HG02884 (cell line): ENCODE data around the gene ECE2.

Source experiments
- ATAC-seq: cut with Tn5 transposase; IDR thresholded peaks from one replicate; pipeline ENCODE4 v1.9.1; 2021; ENCODE audit warnings: mild to moderate bottlenecking, moderate library complexity; ENCODE audit not compliant: unreplicated experiment

ECE2 gene

DNA sequence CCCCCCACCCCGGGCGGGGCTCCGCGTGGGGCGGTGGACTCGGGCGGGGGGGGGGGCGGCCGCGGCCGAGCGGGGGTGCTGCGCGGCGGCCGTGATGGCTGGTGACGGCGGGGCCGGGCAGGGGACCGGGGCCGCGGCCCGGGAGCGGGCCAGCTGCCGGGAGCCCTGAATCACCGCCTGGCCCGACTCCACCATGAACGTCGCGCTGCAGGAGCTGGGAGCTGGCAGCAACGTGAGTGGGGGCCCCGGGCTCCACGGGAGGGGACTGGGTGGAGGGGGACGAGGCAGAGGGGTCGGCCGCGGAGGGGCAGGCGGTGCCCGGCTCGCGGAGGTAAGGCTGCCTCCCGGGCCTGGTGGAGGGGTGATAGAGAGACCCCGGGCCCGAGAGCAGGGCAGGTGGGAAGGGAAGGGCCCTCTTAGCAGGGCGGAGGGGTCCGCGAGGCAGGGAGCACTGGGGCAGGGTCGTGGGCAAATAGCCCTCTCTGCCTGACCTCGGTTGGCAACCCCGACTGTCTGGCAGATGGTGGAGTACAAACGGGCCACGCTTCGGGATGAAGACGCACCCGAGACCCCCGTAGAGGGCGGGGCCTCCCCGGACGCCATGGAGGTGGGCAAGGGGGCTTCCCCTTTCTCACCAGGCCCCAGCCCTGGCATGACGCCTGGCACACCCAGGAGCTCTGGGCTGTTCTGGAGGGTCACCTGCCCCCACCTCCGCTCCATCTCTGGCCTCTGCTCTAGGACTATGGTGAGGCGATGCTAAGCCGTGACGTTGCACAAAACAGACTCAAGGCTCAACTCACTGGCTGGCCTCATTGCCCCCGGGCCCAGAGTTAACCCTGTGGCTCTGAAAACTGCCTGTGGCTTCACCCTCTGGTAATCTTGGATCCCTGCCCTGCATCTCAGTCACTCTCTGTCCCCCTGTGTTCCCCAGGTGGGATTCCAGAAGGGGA, at the start of gene ECE2:
Gene ECE2, plus strand, starts transcription at position 62 of the 950 bp plus-strand sequence. Its CDS starts 132 bp downstream, at position 194.
- no peak for ATAC-seq

DNA sequence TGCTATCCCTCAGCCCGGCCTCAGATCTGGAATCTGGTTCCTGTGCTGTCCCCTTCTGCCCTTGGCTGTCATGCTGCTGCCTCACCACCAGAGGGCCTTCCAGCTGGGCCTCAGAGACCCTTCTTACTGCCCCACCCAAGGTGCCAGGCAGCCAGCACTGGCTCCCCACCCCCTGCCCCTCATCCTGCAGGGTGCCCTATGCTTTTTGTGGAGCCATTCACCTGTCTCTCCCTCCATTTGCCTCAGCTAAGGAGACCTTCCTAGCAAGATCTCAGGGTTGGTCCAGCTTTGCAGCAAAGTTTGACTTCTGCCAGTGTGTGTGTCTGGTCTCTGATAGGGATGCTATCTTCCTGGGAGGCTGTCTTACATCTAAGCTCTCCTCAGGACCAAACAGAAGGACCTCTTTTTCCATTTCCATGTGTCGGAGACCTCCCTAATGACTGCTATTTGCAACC, 48.3 kb upstream of the ECE2 start:
- ATAC-seq = no peak

DNA sequence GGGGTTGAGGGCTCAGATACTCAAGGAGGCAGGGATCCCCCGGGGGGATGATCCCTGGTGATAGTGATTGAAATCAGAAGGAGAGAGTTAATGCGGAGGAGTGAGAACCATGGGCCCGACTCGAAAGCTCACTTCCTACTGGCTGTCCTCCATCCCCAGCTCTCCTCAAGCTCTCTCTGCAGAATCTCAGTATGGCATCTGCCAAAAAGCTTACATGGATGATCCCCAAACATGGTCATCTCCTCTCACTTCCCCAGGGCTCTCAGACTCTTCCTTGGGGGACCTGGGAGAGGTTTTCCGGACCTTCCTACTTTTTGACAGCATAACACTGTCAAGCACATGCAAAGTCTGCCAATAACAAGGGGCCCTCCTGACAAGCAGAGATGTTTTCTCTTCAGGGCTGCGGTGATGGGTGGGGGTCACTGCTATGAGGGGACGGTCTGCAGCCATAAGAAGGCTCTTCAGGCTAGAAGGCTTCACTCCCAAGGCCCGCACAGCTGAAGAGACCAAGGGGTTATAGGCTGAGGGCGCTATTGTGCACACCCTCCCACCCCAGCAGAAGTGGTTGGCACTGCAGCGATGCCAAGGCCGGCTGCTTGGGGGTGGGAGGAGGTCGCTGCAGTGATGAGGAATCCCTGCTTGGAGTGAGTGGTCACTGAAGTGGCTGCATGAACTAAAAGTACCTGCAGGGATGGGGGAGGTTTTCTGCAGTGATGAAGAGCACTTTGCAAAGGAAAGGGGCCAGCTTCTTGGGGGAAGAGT, 47.3 kb upstream of the ECE2 start:
- ATAC-seq = no peak

DNA sequence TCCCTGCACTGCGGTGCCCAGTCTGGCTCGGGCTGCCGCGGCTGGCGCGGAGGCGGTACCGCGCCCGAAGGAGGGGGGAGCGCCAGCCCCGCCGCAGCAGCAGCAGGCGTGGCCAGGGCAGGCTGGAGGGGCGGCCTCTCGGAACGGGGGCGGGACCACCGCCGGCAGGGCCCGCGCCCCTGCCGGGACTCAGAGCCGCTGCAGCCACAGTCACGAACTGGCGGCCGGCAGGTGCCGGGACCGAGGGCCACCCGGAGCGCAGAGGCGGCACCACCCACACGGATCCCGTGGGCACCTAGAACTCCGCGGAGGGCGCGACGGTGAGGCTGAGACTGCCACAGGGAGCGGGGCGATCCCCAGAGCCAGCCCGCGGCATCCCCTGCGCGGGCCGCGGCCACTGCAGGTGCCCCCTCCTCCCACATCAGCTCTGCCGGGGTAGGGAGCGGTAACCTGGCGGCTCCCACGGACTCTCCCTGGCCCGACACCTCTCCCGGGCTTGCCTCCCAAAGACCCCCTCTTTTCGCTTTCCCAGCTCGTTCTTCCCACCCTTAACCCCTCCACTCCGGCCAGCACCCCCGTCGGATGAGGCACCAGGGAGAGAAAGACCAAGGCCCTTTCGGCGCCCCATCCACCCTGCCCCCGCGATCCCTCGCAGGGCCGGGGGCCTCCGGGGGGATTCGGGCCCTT, 46.3 kb upstream of the ECE2 start, which contains the start of gene VWA5B2:
Gene VWA5B2, plus strand, starts transcription at position 192 of the 687 bp plus-strand sequence. CDS start 944 bp downstream, outside the sequence.
- peak; percentile 72 for ATAC-seq

DNA sequence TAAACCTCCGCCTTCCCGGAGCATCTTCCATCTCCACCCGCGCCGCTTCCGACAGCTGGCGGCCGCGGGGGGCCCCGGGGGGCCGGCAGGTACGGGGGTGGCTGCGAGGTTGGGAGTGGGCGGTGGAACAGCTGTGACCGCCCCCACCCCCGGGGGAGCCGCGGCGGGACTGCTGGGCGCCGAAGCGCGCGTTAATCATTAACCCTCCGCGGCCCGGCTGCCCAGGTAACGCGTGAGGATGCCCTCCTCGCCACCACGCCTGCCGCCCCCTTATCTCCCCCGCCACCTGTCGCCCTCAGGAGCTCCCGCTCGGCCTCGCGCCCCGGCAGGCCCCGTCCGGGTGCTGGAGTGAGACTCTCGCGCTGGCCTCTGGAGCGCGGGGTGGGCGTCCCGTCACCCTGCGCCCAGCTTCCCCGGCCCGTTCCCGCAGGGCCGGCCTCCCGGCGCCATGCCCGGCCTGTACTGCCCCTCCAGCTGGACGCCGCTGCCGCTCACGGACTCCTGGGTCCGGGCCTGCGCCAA, 45.7 kb upstream of the ECE2 start:
- no peak for ATAC-seq

DNA sequence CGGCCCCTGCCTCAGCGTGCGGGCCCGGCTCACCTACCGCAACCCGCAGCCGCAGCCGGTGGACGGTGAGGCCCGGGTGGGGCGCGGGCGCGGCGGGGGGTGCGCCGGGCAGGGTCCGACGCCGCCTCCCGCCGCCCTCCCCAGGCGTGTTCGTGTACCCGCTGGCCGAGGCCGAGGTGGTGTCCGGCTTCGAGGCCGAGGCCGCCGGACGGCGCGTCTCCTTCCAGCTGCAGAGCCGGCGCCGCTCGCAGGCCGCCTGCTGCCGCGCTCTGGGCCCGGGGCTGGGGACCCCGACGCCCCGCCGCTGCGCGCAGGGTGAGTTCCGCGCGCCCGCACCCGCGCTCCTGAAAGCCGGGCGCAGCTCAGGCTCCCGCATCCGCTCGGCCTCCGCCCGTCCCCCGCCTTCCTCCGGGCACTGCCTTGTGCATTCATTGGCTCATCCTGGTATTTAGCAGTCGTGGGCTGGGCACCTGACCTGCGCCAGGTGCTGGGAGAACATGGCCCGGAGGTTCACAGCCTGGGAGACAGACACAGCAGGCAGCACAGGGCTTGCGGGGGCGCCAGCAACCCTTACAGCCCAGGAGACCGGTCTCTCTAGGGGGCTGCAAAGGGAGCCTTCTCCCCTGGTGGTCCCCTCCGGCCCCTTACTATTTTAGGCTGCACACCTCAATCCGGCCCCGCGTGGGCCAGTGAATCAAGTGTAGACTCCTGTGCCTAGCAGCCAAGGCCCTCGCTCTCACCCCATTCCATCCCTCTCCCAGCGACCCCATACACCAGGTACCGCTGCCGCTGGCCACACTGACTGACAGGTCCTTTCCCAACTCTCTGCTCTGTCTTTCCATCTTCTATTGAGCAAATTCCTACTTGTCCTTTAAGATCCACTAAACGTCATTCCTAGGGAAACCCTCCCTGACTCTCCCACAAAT, 45.0 kb upstream of the ECE2 start:
- ATAC-seq = no peak

DNA sequence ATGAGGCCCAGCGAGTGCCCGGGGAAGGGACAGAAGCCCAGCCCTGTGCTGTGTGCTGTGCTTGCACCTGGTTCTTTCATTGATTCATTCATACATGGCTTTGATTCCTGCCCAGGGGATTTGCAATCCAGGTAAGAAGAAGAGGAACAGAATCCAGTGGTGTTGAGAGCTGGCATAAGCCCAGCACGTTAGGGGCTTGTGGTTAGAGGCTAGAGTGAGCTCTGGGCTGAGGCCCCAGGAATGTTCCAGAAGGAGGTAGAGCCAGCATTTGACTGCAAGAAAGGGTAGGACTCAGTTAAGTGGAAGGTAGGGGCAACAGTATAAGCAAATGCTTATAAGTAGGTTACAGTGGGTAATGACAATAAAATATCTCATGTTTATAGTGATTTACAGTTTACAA, 44.2 kb upstream of the ECE2 start:
- no peak for ATAC-seq

DNA sequence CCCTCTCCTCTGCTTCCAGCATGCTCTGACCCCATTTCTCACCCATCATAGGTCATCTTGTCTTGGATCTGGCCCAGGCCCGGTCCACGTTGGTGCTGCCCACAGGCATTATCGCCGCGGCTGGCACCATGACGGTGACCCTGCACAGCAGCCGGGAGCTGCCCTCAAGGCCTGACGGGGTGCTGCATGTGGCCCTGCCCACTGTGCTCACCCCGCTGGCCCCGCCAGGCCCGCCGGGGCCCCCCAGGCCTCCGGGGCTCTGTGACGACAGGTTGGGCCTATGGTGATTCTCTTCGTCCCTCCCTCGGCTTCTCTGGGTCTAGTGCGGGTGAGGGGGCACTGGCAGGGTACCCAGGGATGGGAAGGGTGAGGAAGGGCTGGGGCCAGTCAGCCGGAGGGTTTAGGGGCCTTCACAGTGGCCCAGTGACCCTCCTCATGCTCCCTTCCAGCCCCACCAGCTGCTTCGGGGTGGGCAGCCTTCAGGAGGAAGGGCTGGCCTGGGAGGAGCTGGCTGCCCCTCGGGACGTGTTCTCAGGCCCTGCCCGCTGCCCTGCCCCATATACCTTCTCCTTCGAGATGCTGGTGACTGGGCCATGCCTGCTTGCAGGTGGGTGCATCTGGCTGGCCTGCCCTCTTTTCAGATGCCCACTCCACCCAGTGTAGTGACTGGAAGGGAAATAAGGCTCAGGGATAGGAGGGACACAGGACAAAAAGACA, 42.5 kb upstream of the ECE2 start:
- no peak for ATAC-seq

DNA sequence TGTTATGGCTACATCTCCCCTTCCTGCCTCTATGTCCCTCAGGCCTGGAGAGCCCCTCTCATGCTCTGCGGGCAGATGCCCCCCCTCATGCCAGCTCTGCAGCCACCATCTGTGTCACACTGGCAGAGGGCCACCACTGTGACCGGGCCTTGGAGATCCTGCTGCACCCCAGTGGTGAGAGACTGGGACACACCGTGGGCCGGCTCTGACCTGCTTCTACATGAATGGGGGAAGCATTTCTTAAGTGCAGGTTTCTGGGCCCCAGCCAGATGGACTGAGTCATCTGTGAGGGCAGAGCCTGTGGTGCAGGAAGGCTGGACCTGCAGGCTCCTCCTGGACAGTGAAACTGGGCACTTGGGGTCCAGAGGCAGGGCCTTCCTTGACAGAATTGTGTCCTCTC, 41.6 kb upstream of the ECE2 start:
- no peak for ATAC-seq

DNA sequence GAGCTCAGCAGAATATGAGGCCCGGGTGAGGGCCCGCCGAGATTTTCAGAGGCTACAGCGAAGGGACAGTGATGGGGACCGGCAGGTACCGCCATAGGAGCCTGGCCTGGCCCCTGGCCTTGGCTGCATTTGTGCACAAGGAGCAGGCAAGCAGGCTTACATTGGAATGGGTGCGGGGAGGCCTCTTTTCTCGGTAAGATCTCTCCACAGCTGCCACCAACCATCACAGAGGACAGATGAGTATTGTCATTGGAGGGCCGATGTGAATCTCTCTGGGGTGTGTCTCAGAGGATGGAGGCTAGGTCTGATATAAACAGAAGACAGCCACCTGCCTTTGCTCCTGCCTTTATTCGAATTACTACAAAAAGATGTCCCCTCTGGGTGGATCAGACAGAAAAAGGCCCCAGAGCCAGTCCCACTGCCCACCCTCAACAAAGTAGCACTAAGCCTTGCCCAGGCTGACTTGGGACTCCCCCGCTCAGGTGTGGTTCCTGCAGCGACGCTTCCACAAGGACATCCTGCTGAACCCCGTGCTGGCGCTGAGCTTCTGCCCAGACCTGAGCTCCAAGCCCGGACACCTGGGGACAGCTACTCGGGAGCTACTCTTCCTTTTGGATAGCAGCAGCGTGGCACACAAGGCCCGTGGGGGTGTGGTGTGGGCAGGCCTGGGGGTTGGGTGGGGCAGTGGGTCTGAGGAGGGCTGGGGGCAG, 41.0 kb upstream of the ECE2 start:
- ATAC-seq = no peak

DNA sequence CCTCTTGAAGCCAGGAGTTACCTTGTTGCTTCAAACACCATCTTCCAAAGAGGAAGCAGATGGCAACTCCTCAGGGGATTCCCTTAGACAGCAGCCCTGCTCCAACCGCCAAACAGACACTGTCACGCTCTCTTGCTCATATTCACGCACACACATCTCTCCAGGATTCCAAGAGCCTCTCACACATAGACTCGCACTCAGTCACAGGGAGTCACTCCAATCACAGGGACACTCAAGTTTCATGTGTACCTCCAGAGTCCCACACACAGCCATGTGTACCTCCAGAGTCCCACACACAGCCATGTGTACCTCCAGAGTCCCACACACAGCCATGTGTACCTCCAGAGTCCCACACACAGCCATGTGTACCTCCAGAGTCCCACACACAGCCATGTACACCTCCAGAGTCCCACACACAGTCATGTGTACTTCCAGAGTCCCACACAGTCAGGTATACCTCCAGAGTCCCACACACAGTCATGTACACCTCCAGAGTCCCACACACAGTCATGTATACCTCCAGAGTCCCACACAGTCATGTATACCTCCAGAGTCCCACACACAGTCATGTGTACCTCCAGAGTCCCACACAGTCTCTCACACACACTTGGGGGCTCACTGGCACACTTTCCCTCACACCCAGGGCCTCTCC, 40.3 kb upstream of the ECE2 start:
- no peak for ATAC-seq

DNA sequence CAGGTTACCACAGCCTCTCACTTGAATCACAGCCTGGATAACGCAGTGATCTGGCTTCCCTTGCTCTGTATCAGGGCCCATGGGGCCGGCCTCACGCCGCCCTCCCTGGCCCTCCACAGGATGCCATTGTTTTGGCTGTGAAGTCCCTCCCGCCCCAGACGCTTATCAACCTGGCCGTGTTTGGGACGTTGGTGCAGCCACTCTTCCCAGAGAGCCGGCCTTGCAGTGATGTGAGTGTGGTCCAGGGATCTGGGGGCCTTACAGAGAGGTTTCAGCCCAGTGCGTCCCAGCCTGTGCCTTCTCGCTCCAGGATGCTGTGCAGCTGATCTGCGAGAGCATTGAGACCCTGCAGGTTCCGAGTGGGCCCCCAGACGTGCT, 39.8 kb upstream of the ECE2 start:
- no peak for ATAC-seq

DNA sequence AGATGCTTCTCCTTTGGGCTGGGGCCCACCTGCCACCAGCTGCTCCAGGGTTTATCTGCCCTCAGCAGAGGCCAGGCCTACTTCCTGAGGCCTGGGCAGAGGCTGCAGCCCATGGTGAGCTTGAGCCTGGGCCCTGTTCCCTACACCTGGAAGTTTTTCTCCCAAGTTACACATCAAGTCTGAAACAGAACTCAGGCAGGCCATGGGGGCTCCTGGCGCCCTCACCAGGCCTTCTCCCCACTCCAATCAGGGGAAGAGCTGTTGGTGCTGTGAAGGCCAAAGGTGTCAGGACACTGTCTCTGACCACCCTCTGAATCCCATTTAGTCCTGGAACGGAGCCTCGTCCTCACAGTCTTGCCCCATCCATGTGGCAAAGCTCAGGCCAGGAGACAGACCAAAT, 39.2 kb upstream of the ECE2 start:
- no peak for ATAC-seq

DNA sequence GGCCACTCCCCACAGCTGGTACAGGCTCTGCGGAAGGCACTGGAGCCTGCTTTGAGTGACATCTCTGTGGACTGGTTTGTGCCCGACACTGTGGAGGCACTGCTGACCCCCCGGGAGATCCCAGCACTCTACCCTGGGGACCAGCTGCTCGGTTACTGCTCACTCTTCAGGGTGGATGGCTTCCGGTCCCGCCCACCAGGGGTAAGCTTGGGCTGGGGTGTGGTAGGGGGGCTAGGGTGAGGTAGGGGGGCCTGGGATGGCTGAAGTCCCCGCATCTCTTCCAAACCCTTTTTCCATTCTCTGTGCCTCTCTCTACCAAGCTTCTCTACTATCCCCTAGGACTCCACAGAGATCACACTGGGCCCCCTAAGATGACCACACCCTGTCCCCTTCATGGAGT, 38.6 kb upstream of the ECE2 start:
- ATAC-seq = no peak

DNA sequence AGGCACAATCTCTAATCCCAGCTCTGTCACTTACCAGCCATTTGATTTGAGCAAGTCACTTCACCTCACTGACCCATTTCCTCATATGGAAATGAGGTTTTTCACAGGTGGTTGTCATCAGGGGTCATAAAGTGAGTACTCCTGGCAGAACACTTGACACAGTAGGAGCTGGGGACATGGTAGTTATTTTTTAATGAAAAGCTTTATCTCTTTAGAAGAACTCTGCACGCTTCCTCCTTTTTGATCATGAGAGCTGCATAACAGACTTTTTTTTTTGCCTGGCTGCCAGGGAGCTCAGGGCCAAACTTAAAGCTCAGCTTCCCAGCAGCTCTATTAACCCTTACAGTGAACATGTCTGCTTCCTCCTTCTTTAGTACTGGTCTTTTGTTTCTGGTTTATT, 38.0 kb upstream of the ECE2 start:
- no peak for ATAC-seq

DNA sequence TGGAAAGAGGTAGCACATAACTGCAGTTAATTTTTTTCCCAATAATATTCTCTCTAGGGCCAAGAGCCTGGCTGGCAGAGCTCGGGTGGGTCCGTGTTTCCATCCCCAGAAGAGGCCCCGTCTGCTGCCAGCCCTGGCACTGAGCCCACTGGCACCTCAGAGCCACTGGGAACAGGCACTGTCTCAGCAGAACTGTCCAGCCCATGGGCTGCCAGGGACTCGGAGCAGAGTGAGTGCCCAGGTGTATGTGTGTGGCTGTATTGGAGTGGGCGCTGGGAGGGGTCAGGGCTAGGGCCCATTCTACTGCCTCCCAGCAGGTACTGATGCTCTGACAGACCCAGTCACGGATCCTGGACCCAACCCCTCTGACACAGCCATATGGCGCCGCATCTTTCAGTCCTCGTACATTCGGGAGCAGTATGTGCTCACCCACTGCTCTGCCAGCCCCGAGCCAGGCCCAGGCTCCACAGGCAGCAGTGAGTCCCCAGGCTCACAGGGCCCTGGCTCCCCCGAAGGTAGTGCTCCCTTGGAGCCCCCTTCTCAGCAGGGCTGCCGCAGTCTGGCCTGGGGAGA, 37.5 kb upstream of the ECE2 start:
- ATAC-seq = no peak

DNA sequence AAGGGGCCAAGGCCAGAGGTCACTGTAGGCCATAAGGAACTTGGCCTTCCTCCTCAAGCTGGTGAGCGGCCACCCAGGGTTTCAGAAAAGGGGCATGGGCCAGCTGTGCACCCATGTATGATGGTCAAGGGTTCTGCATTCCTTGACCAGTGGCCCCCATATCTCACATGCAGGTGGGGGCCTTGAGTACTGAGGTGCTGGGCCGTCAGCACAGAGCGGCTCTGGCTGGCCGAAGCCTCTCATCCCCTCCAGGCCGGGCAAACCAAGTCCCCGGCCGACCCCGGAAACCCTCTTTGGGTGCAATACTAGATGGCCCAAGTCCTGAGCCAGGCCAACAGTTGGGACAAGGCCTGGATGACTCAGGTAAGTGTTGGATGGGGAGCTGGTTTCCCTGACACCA, 36.6 kb upstream of the ECE2 start:
- ATAC-seq = no peak

DNA sequence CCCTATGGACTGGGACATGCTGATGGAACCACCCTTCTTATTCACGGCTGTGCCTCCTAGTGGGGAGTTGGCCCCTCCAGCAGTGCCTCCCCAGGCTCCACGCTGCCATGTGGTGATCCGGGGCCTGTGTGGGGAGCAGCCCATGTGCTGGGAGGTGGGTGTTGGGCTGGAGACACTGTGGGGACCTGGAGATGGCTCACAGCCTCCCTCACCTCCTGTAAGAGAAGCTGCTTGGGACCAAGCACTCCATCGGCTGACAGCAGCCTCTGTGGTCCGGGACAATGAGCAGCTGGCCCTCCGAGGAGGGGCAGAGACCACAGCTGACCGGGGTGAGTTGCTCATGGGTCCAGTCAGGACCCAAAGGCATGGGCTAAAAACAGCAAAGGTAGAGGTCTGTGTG, 36.1 kb upstream of the ECE2 start:
- ATAC-seq = no peak
